Smooth muscle cell (in vitro differentiated cells): ENCODE results near the gene MRPL41. TPM values are rescaled to one million over a fixed set of nuclear protein-coding genes. Genes with fewer than 3 reads are reported as not detected.

Experiments used
- DNase-seq: peaks from one replicate; lab custom pipeline; 2025; ENCODE audit not compliant: unreplicated experiment; lab: John Stamatoyannopoulos, UW
- H2AFZ ChIP-seq: fragments of 200-600 bp; sonication (generic); 2 replicates; pipeline ENCODE4 v1.6.0; 2016; ENCODE audit warnings: antibody characterized with exemption, low read depth, mild to moderate bottlenecking
- H3F3A ChIP-seq: fragments of 200-600 bp; sonication (generic); 2 replicates; pipeline ENCODE4 v1.6.0; 2017; ENCODE audit warnings: antibody characterized with exemption, low read depth
- H3K27ac ChIP-seq: fragments of 200-600 bp; sonication (generic); 2 replicates; pipeline ENCODE4 v1.5.1; 2016; ENCODE audit warnings: low read depth, mild to moderate bottlenecking
- H3K27me3 ChIP-seq: fragments of 200-600 bp; sonication (generic); 2 replicates; pipeline ENCODE4 v1.6.1; 2016; ENCODE audit warnings: low read depth, mild to moderate bottlenecking
- H3K36me3 ChIP-seq: fragments of 200-600 bp; sonication (generic); 2 replicates; pipeline ENCODE4 v1.5.1; 2016; ENCODE audit warnings: low read depth
- H3K4me1 ChIP-seq: fragments of 200-600 bp; sonication (generic); 2 replicates; pipeline ENCODE4 v1.5.1; 2016; ENCODE audit warnings: low read depth
- H3K4me2 ChIP-seq: fragments of 200-600 bp; sonication (generic); 2 replicates; pipeline ENCODE4 v1.6.0; 2016; ENCODE audit warnings: mild to moderate bottlenecking
- H3K4me3 ChIP-seq: fragments of 200-600 bp; sonication (generic); 2 replicates; pipeline ENCODE4 v1.5.1; 2016; ENCODE audit warnings: mild to moderate bottlenecking
- H3K79me2 ChIP-seq: fragments of 200-600 bp; sonication (generic); 2 replicates; pipeline ENCODE4 v1.6.0; 2016; ENCODE audit warnings: low read depth, mild to moderate bottlenecking
- H3K9ac ChIP-seq: fragments of 200-600 bp; sonication (generic); 2 replicates; pipeline ENCODE4 v1.6.0; 2016; ENCODE audit warnings: low read depth
- H3K9me3 ChIP-seq: fragments of 200-600 bp; sonication (generic); replicated peaks from 2 replicates; pipeline ENCODE4 v1.5.1; 2016; ENCODE audit warnings: low read depth
- H4K20me1 ChIP-seq: fragments of 200-600 bp; sonication (generic); 2 replicates; pipeline ENCODE4 v1.6.0; 2016; ENCODE audit warnings: low read depth
- WGBS: methylation state at CpG from one replicate; pipeline ENCODE4 v1.1.7; 2016; ENCODE audit warnings: low lambda C conversion rate; 5-methylcytosine and 5-hydroxymethylcytosine counted together
- polyA plus RNA-seq: library from polyadenylated mRNA; unstranded; fragments of >200 nt; fragmentation: Nextera tagmentation; extraction: Ambion mirVana; gene quantifications from 2 replicates; pipeline ENCODE4 v1.2.1, GENCODE V29; 2016
- total RNA-seq: library from RNA; depleted of rRNA; stranded (reverse); fragments of >200 nt; gene quantifications from 2 replicates; pipeline ENCODE4 v1.2.3, GENCODE V29; 2014
- TF ChIP-seq, protein P1 (sequence below): fragments of 200-600 bp; sonication (generic); IDR thresholded peaks from 2 replicates; pipeline ENCODE4 v1.5.1; 2017; ENCODE audit warnings: borderline replicate concordance, mild to moderate bottlenecking, antibody characterized with exemption; ENCODE audit not compliant: insufficient read depth, poor library complexity, severe bottlenecking

MRPL41 gene
- total and polyA plus RNA-seq, 2 experiments from 2014 or later, result 33.5 to 85.7 TPM

DNA sequence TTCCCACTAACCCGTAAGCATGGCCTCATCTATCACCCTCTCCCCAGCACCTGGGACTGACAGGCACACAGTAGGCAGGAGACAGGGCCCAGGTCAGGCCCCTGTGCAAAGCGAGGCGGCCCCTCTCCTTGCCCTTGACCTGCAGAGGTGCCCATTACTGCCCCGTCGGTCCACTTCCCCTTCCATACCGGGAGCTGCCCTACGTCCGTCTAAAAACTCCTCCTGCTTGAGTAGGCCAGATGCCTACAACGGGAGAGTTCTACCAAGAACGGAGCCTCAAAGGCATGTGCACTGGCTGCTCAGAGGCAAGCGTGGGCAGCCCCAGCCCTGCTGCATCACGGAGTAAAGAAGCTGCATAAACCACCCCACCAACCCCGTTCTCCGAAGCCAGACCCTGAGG lies 31.7 kb downstream of the MRPL41 start:
- Histone ChIP-seq H3K79me2 (peaks cover under 1% of the 10 kb centered on the region), H3K9me3 (no peaks in the 10 kb centered on the region), H3K4me1 (no peaks in the 10 kb centered on the region), H3K4me3 (no peak overlapping the region), H3K36me3 (no peaks in the 10 kb centered on the region), H3K4me2 (no peak overlapping the region), H3K27ac (no peak overlapping the region), H3K27me3 (no peaks in the 10 kb centered on the region), H4K20me1 (no peaks in the 10 kb centered on the region), H3K9ac (no peak overlapping the region), H2AFZ (no peak overlapping the region), H3F3A (no peaks in the 10 kb centered on the region)
- no peak for DNase-seq
- TF ChIP-seq, protein P1, sequence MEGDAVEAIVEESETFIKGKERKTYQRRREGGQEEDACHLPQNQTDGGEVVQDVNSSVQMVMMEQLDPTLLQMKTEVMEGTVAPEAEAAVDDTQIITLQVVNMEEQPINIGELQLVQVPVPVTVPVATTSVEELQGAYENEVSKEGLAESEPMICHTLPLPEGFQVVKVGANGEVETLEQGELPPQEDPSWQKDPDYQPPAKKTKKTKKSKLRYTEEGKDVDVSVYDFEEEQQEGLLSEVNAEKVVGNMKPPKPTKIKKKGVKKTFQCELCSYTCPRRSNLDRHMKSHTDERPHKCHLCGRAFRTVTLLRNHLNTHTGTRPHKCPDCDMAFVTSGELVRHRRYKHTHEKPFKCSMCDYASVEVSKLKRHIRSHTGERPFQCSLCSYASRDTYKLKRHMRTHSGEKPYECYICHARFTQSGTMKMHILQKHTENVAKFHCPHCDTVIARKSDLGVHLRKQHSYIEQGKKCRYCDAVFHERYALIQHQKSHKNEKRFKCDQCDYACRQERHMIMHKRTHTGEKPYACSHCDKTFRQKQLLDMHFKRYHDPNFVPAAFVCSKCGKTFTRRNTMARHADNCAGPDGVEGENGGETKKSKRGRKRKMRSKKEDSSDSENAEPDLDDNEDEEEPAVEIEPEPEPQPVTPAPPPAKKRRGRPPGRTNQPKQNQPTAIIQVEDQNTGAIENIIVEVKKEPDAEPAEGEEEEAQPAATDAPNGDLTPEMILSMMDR, result no peak
- 92% methylated on average over 14 of the region's 14 CpGs for WGBS

DNA sequence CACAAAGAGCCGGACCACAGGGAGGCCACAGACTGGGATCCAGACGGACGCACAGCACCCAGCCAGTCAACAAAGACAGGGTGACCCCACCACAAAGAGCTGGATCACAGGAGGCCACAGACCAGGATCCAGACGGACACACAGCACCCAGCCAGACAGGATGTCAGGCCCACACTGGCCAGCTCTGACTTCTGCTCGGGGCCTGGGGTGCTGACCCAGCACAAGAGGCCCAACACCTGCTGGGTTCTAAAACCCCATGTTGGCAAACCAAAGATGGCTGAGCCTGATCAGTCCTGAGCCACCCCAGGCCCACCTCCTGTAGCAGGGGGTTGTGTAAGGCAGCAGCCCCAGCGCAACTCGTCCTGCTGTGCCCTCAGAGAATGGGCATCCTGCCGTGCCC lies 32.3 kb downstream of the MRPL41 start:
- H3K36me3 ChIP-seq, result no peaks in the 10 kb centered on the region
- H2AFZ ChIP-seq, result no peak overlapping the region
- DNase-seq, result no peak
- no peak overlapping the region for H3K4me3 ChIP-seq
- no peaks in the 10 kb centered on the region for H3F3A ChIP-seq
- H3K79me2 ChIP-seq, result peaks cover 7% of the 10 kb centered on the region
- TF ChIP-seq, protein P1, result no peak
- WGBS, result 93% methylated on average over 8 of the region's 8 CpGs
- no peak overlapping the region for H3K27ac ChIP-seq
- no peak overlapping the region for H3K4me2 ChIP-seq
- no peak overlapping the region for H3K9ac ChIP-seq
- H4K20me1 ChIP-seq, result peaks cover 4% of the 10 kb centered on the region
- no peaks in the 10 kb centered on the region for H3K9me3 ChIP-seq
- H3K27me3 ChIP-seq, result no peaks in the 10 kb centered on the region
- peaks cover 2% of the 10 kb centered on the region for H3K4me1 ChIP-seq

DNA sequence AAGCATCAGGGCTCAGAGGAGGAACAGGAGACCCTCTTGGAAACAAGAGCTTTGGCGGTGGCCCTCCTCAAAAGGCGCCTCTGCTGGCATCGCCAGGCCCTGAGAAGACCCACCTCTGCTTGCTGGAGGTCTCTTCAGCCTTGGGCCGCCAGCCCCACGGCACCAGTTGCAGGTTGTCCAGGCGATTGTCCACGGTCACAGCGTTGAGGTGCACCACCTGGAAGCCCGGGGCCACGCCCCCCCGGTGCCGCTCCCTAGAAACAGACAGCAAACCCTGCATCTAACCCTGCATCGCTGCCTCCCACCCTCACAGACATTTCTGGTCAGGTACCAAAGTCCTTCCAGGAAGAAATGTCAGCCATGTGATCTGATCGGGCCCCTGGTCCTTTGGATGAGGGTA lies 35.2 kb downstream of the MRPL41 start:
- H3K36me3 ChIP-seq, result no peaks in the 10 kb centered on the region
- H3K27ac ChIP-seq, result no peak overlapping the region
- 98% methylated on average over 14 of the region's 14 CpGs for WGBS
- no peak for DNase-seq
- H4K20me1 ChIP-seq, result peaks cover 11% of the 10 kb centered on the region
- no peaks in the 10 kb centered on the region for H3K9me3 ChIP-seq
- H3K4me3 ChIP-seq, result no peak overlapping the region
- no peaks in the 10 kb centered on the region for H3K27me3 ChIP-seq
- H2AFZ ChIP-seq, result no peak overlapping the region
- no peak overlapping the region for H3K4me2 ChIP-seq
- H3K4me1 ChIP-seq, result peaks cover 9% of the 10 kb centered on the region
- H3K9ac ChIP-seq, result no peak overlapping the region
- H3K79me2 ChIP-seq, result peaks cover 16% of the 10 kb centered on the region
- TF ChIP-seq, protein P1, result no peak
- H3F3A ChIP-seq, result no peaks in the 10 kb centered on the region

DNA sequence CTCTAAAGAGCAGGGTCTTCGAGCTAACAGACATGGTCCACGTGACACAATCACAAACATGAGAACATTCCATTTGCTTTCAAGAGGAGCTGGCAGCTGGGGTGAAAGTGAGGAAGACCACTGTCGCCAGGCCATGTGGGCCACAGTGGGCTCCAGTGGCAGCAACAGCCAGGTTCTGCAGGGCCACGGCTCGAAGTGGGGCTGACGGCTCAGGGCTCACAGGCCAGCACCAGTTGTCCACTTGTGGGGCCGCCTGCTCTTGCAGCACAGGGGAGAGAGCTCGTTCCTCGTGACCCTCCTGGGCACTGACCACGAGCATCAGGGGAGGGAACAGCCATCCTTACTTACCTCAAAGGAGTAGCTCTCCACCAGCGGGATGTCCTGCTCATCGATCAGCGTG lies 36.6 kb downstream of the MRPL41 start:
- H4K20me1 ChIP-seq, result peaks cover 11% of the 10 kb centered on the region
- H3K9ac ChIP-seq, result no peak overlapping the region
- no peaks in the 10 kb centered on the region for H3F3A ChIP-seq
- 94% methylated on average over 13 of the region's 13 CpGs for WGBS
- TF ChIP-seq, protein P1, result no peak
- H3K27me3 ChIP-seq, result no peaks in the 10 kb centered on the region
- H3K4me1 ChIP-seq, result peaks cover 9% of the 10 kb centered on the region
- no peaks in the 10 kb centered on the region for H3K36me3 ChIP-seq
- H3K27ac ChIP-seq, result no peak overlapping the region
- peak overlapping the region; percentile 94 for H3K4me2 ChIP-seq
- no peak for DNase-seq
- no peaks in the 10 kb centered on the region for H3K9me3 ChIP-seq
- peaks cover 16% of the 10 kb centered on the region for H3K79me2 ChIP-seq
- no peak overlapping the region for H3K4me3 ChIP-seq
- H2AFZ ChIP-seq, result no peak overlapping the region
